Measurements from ENCODE around the gene NAA80. TPM values are rescaled to one million over a fixed set of nuclear protein-coding genes. Genes with fewer than 3 reads are reported as not detected.

NAA80 gene
- total RNA-seq, 1 donor from 2014 or later: 10.1 TPM

DNA sequence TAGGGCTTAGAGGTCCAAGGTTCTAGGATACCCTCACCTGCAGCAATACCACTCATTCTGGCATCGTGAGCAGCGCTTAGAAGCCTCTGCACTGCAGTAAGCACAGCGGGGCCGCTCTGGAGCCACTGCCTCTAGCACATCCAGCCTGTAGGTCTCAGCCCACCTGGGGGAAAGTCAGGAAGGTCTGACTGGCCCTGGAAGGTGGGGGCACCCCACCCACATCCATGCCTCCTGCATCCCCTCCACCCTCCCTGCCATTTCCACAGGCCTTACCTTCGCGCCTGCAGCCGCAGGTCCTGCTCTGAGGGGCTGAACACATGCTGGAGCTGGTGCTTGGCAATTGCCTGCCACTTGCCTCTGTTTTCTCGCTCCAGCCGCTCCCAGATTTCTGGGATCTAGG lies 42.3 kb upstream of the NAA80 start:
- Histone ChIP-seq H3K79me2 (ENCODE audit: low read depth) (peaks cover 5% of the 10 kb centered on the region), H3K4me3 (no peak overlapping the region), H3K4me2 (no peak overlapping the region), H3K27ac (no peak overlapping the region), H3K4me1 (peaks cover 20% of the 10 kb centered on the region), H4K20me1 (ENCODE audit: low read depth) (peaks cover 2% of the 10 kb centered on the region), H3K36me3 (no peaks in the 10 kb centered on the region), H3K9ac (no peak overlapping the region), H2AFZ (replicated peaks) (no peak overlapping the region), H3F3A (ENCODE audit: low read depth) (peaks cover 30% of the 10 kb centered on the region), H3K9me3 (ENCODE audit: low read depth) (no peaks in the 10 kb centered on the region), H3K27me3 (peaks cover 88% of the 10 kb centered on the region)
- Mint-ChIP-seq H3K27me3 (ENCODE audit: insufficient read depth, low read depth) (peaks cover 37% of the 10 kb centered on the region), H3K4me1 (peaks cover 22% of the 10 kb centered on the region), H3K36me3 (peaks cover 3% of the 10 kb centered on the region), H3K9me3 (no peaks in the 10 kb centered on the region), H3K4me3 (no peak overlapping the region), H3K27ac (no peak overlapping the region)
- TF ChIP-seq EZH2phosphoT487 (IDR thresholded peaks at IDR 0.05) (no peak), EZH2 (IDR thresholded peaks at IDR 0.05) (no peak)
- TF ChIP-seq, protein P1, sequence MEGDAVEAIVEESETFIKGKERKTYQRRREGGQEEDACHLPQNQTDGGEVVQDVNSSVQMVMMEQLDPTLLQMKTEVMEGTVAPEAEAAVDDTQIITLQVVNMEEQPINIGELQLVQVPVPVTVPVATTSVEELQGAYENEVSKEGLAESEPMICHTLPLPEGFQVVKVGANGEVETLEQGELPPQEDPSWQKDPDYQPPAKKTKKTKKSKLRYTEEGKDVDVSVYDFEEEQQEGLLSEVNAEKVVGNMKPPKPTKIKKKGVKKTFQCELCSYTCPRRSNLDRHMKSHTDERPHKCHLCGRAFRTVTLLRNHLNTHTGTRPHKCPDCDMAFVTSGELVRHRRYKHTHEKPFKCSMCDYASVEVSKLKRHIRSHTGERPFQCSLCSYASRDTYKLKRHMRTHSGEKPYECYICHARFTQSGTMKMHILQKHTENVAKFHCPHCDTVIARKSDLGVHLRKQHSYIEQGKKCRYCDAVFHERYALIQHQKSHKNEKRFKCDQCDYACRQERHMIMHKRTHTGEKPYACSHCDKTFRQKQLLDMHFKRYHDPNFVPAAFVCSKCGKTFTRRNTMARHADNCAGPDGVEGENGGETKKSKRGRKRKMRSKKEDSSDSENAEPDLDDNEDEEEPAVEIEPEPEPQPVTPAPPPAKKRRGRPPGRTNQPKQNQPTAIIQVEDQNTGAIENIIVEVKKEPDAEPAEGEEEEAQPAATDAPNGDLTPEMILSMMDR (IDR thresholded peaks at IDR 0.05): no peak
- DNase-seq (ENCODE audit: low spot score): no peak

DNA sequence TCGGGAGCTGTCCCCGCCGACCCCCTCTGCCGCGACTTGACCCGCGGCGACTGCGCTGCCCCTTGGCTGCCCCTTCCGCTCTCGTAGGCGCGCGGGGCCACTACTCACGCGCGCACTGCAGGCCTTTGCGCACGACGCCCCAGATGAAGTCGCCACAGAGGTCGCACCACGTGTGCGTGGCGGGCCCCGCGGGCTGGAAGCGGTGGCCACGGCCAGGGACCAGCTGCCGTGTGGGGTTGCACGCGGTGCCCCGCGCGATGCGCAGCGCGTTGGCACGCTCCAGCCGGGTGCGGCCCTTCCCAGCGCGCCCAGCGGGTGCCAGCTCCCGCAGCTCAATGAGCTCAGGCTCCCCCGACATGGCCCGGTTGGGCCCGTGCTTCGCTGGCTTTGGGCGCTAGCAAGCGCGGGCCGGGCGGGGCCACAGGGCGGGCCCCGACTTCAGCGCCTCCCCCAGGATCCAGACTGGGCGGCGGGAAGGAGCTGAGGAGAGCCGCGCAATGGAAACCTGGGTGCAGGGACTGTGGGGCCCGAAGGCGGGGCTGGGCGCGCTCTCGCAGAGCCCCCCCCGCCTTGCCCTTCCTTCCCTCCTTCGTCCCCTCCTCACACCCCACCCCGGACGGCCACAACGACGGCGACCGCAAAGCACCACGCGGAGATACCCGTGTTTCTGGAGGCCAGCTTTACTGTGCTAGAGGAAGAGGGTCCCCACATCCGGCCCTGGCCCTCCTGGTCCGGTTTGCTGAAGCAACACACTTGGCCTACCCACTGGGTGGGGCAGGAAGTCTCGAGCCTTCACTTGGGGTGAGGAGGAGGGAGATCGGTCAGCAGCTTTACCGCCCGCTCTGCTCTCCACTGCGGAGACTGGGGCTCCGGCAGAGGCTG lies 41.5 kb upstream of the NAA80 start, which contains the start of gene RASSF1:
TSS of gene RASSF1 (minus strand) at position 389 of the 882 bp plus-strand sequence. CDS start at position 358, 31 bp downstream.
- DNase-seq (ENCODE audit: low spot score): peak; percentile 51
- TF ChIP-seq EZH2phosphoT487 (IDR thresholded peaks at IDR 0.05) (peak; percentile 96), EZH2 (IDR thresholded peaks at IDR 0.05) (peak; percentile 97)
- TF ChIP-seq, protein P1 (IDR thresholded peaks at IDR 0.05): no peak
- peak within 1 kb of the TSS; percentile 78 for H2AFZ ChIP-seq (replicated peaks)

DNA sequence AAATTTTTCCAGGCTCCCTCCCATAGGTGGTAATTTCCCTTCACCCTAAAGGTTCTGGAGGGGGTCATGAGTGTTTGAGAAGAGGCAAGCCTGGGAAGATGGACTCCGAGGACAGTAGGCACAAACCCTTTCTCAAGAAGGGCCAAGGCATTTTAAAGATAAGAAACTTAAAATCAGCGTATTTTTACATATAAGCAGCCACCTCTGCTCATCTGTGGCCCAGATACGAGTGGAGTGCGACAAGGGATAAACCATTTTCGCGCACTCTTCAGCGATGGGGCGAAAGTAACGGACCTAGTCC lies 40.9 kb upstream of the NAA80 start:
- peak overlapping the region; percentile 40 for H3K4me3 ChIP-seq
- no peak overlapping the region for H3K9ac ChIP-seq
- H3K36me3 Mint-ChIP-seq: peaks cover 3% of the 10 kb centered on the region
- H3K4me3 Mint-ChIP-seq: peak overlapping the region; percentile 74
- TF ChIP-seq EZH2phosphoT487 (IDR thresholded peaks at IDR 0.05) (no peak), EZH2 (IDR thresholded peaks at IDR 0.05) (no peak)
- TF ChIP-seq, protein P1 (IDR thresholded peaks at IDR 0.05): no peak
- peaks cover 25% of the 10 kb centered on the region for H3K4me1 ChIP-seq
- peaks cover 28% of the 10 kb centered on the region for H3K4me1 Mint-ChIP-seq
- no peaks in the 10 kb centered on the region for H3K9me3 Mint-ChIP-seq
- peak overlapping the region; percentile 78 for H2AFZ ChIP-seq (replicated peaks)
- no peaks in the 10 kb centered on the region for H3K9me3 ChIP-seq (ENCODE audit: low read depth)
- H3K27me3 ChIP-seq: peaks cover 73% of the 10 kb centered on the region
- peaks cover 23% of the 10 kb centered on the region for H3F3A ChIP-seq (ENCODE audit: low read depth)
- peaks cover 19% of the 10 kb centered on the region for H3K79me2 ChIP-seq (ENCODE audit: low read depth)
- H3K4me2 ChIP-seq: peak overlapping the region; percentile 75
- peaks cover 16% of the 10 kb centered on the region for H4K20me1 ChIP-seq (ENCODE audit: low read depth)
- no peak for DNase-seq (ENCODE audit: low spot score)
- peaks cover 36% of the 10 kb centered on the region for H3K27me3 Mint-ChIP-seq (ENCODE audit: insufficient read depth, low read depth)
- no peak overlapping the region for H3K27ac Mint-ChIP-seq
- no peak overlapping the region for H3K27ac ChIP-seq
- H3K36me3 ChIP-seq: no peaks in the 10 kb centered on the region

More for the DNA sequence above, 41.5 kb upstream of the NAA80 start, which contains the start of gene RASSF1:
- peak within 1 kb of the TSS; percentile 74 for H3K4me3 Mint-ChIP-seq
- peaks cover 23% of the 10 kb centered on the region for H3K4me1 ChIP-seq
- H3K9me3 Mint-ChIP-seq: no peaks in the 10 kb centered on the region
- no peaks in the 10 kb centered on the region for H3K36me3 ChIP-seq
- peaks cover 24% of the 10 kb centered on the region for H3F3A ChIP-seq (ENCODE audit: low read depth)
- peak within 1 kb of the TSS; percentile 40 for H3K4me3 ChIP-seq
- peaks cover 3% of the 10 kb centered on the region for H3K36me3 Mint-ChIP-seq
- peaks cover 10% of the 10 kb centered on the region for H4K20me1 ChIP-seq (ENCODE audit: low read depth)
- H3K9ac ChIP-seq: no peak within 1 kb of the TSS
- H3K79me2 ChIP-seq (ENCODE audit: low read depth): peaks cover 13% of the 10 kb centered on the region
- no peak within 1 kb of the TSS for H3K27ac ChIP-seq
- H3K27ac Mint-ChIP-seq: no peak within 1 kb of the TSS
- peaks cover 26% of the 10 kb centered on the region for H3K4me1 Mint-ChIP-seq
- peak within 1 kb of the TSS; percentile 75 for H3K4me2 ChIP-seq
- H3K27me3 Mint-ChIP-seq (ENCODE audit: insufficient read depth, low read depth): peaks cover 36% of the 10 kb centered on the region
- no peaks in the 10 kb centered on the region for H3K9me3 ChIP-seq (ENCODE audit: low read depth)
- peaks cover 79% of the 10 kb centered on the region for H3K27me3 ChIP-seq
